ENCODE results near the gene ANK3.

Gene ANK3

GRCh38 chr10:59997827-59998525 lies 391.7 kb downstream of the ANK3 start:
- TF ChIP-seq CTCF (IDR thresholded peaks at IDR 0.05; ENCODE audit: low read depth, low read length): no peak
- DNase-seq (ENCODE audit: extremely low read depth, low read depth): no peak

- no peak for DNase-seq (ENCODE audit: extremely low read depth, low read depth)
- no peak for TF ChIP-seq CTCF (IDR thresholded peaks at IDR 0.05; ENCODE audit: low read depth, low read length)
These were observed 393.8 kb downstream of the ANK3 start for GRCh38 chr10:59995862-59996261.

GRCh38 chr10:59993931-59994330 lies 395.7 kb downstream of the ANK3 start:
- DNase-seq (ENCODE audit: extremely low read depth, low read depth): no peak
- TF ChIP-seq CTCF (IDR thresholded peaks at IDR 0.05; ENCODE audit: low read depth, low read length): no peak

- DNase-seq (ENCODE audit: extremely low read depth, low read depth): no peak
- no peak for TF ChIP-seq CTCF (IDR thresholded peaks at IDR 0.05; ENCODE audit: low read depth, low read length)
These were observed 398.0 kb downstream of the ANK3 start for GRCh38 chr10:59991661-59992060.

GRCh38 chr10:59991117-59991516 lies 398.6 kb downstream of the ANK3 start:
- no peak for DNase-seq (ENCODE audit: extremely low read depth, low read depth)

GRCh38 chr10:59985639-59986038 lies 404.0 kb downstream of the ANK3 start:
- TF ChIP-seq CTCF (IDR thresholded peaks at IDR 0.05; ENCODE audit: low read depth, low read length): no peak

More at GRCh38 chr10:59991117-59991516, 398.6 kb downstream of the ANK3 start:
- TF ChIP-seq CTCF (IDR thresholded peaks at IDR 0.05; ENCODE audit: low read depth, low read length): no peak

GRCh38 chr10:59984415-59984814 lies 405.3 kb downstream of the ANK3 start:
- DNase-seq (ENCODE audit: extremely low read depth, low read depth): no peak
- no peak for TF ChIP-seq CTCF (IDR thresholded peaks at IDR 0.05; ENCODE audit: low read depth, low read length)

More at GRCh38 chr10:59985639-59986038, 404.0 kb downstream of the ANK3 start:
- DNase-seq (ENCODE audit: extremely low read depth, low read depth): no peak
